OCI-LY1 (cell line): ENCODE data around the gene NR0B1.

ENCODE experiments used
- H2AFZ ChIP-seq: fragments of 200-600 bp; sonication (generic), shearing (Covaris generic); 2 replicates; pipeline ENCODE4 v1.6.0; 2014; ENCODE audit warnings: antibody characterized with exemption, mild to moderate bottlenecking, low read length
- H3F3A ChIP-seq: fragments of 200-600 bp; sonication (generic), shearing (Covaris generic); 2 replicates; pipeline ENCODE4 v1.6.0; 2014; ENCODE audit warnings: mild to moderate bottlenecking, antibody characterized with exemption, low read length, moderate library complexity; ENCODE audit not compliant: insufficient read depth
- H3K27ac ChIP-seq: fragments of 200-600 bp; sonication (generic); 2 replicates; pipeline ENCODE4 v1.5.1; 2014; ENCODE audit warnings: low read length, mixed run types, mild to moderate bottlenecking, low read depth; ENCODE audit not compliant: poor library complexity, severe bottlenecking
- H3K27me3 ChIP-seq: fragments of 200-600 bp; sonication (generic); 2 replicates; pipeline ENCODE4 v1.6.0; 2014; ENCODE audit warnings: antibody characterized with exemption, mild to moderate bottlenecking, low read length, moderate library complexity; ENCODE audit not compliant: insufficient read depth
- H3K36me3 ChIP-seq: fragments of 200-600 bp; sonication (generic); 2 replicates; pipeline ENCODE4 v1.6.1; 2014; ENCODE audit warnings: mild to moderate bottlenecking, antibody characterized with exemption, low read length, moderate library complexity, mixed read lengths; ENCODE audit not compliant: insufficient read depth
- H3K4me1 ChIP-seq: fragments of 200-600 bp; sonication (generic); 2 replicates; pipeline ENCODE4 v1.5.1; 2014; ENCODE audit warnings: mild to moderate bottlenecking, low read length, moderate library complexity; ENCODE audit not compliant: insufficient read depth, severe bottlenecking
- H3K4me2 ChIP-seq: fragments of 200-600 bp; sonication (generic), shearing (Covaris generic); 2 replicates; pipeline ENCODE4 v1.6.1; 2014; ENCODE audit warnings: low read length
- H3K4me3 ChIP-seq: fragments of 200-600 bp; sonication (generic); 2 replicates; pipeline ENCODE4 v1.5.1; 2014; ENCODE audit warnings: low read length, low read depth, mild to moderate bottlenecking, mixed read lengths; ENCODE audit not compliant: poor library complexity, severe bottlenecking
- H3K79me2 ChIP-seq: fragments of 200-600 bp; shearing (Covaris generic); 2 replicates; pipeline ENCODE4 v1.6.1; 2016; ENCODE audit warnings: mixed run types, low read length, mixed read lengths; ENCODE audit not compliant: insufficient read depth
- H3K9ac ChIP-seq: fragments of 200-600 bp; sonication (generic), shearing (Covaris generic); 2 replicates; pipeline ENCODE4 v1.6.1; 2014; ENCODE audit warnings: mild to moderate bottlenecking, low read length, mixed read lengths
- H3K9me2 ChIP-seq: fragments of 200-600 bp; sonication (generic), shearing (Covaris generic); 2 replicates; pipeline ENCODE4 v1.6.1; 2014; ENCODE audit warnings: low read depth, mild to moderate bottlenecking, low read length, mixed read lengths
- H3K9me3 ChIP-seq: fragments of 200-600 bp; shearing (Covaris generic); 2 replicates; pipeline ENCODE4 v1.6.1; 2014; ENCODE audit warnings: low read length, mixed read lengths
- H4K20me1 ChIP-seq: fragments of 200-600 bp; sonication (generic), shearing (Covaris generic); 2 replicates; pipeline ENCODE4 v1.6.0; 2016; ENCODE audit warnings: mild to moderate bottlenecking, low read length; ENCODE audit not compliant: insufficient read depth
- CTCF ChIP-seq: fragments of 200-600 bp; sonication (generic), shearing (Covaris generic); IDR thresholded peaks from 2 replicates; pipeline ENCODE4 v1.5.1; 2017; ENCODE audit warnings: mild to moderate bottlenecking, antibody characterized with exemption, low read length, moderate library complexity, mixed read lengths
- EZH2 ChIP-seq: fragments of 200-600 bp; sonication (generic), shearing (Covaris generic); IDR thresholded peaks from 2 replicates; pipeline ENCODE4 v1.8.0; 2017; ENCODE audit warnings: borderline replicate concordance, mixed run types, mild to moderate bottlenecking, antibody characterized with exemption, low read length, moderate library complexity, mixed read lengths

Gene NR0B1

GRCh38 chrX:30280428-30280827, 28.8 kb downstream of the NR0B1 start:
- Histone ChIP-seq H3K9me2 (no peaks in the 10 kb centered on the region), H3K9ac (no peak overlapping the region), H3K4me1 (no peaks in the 10 kb centered on the region), H3K36me3 (no peaks in the 10 kb centered on the region), H2AFZ (no peak overlapping the region), H4K20me1 (no peaks in the 10 kb centered on the region), H3K27ac (no peak overlapping the region), H3K4me3 (no peak overlapping the region), H3F3A (no peaks in the 10 kb centered on the region), H3K27me3 (no peaks in the 10 kb centered on the region), H3K9me3 (no peaks in the 10 kb centered on the region), H3K4me2 (no peak overlapping the region), H3K79me2 (no peaks in the 10 kb centered on the region)
- TF ChIP-seq EZH2, result no peak
- TF ChIP-seq CTCF, result no peak

GRCh38 chrX:30278365-30278764, 30.8 kb downstream of the NR0B1 start:
- Histone ChIP-seq H3K79me2 (no peaks in the 10 kb centered on the region), H3K9ac (no peak overlapping the region), H3F3A (no peaks in the 10 kb centered on the region), H3K4me3 (no peak overlapping the region), H3K4me2 (no peak overlapping the region), H3K9me3 (no peaks in the 10 kb centered on the region), H3K27me3 (no peaks in the 10 kb centered on the region), H3K9me2 (no peaks in the 10 kb centered on the region), H3K27ac (no peak overlapping the region), H4K20me1 (no peaks in the 10 kb centered on the region), H2AFZ (no peak overlapping the region), H3K36me3 (no peaks in the 10 kb centered on the region), H3K4me1 (no peaks in the 10 kb centered on the region)
- TF ChIP-seq EZH2, result no peak
- no peak for TF ChIP-seq CTCF

GRCh38 chrX:30275498-30275897, 33.7 kb downstream of the NR0B1 start:
- Histone ChIP-seq H2AFZ (no peak overlapping the region), H3K27ac (no peak overlapping the region), H4K20me1 (no peaks in the 10 kb centered on the region), H3K4me1 (no peaks in the 10 kb centered on the region), H3F3A (no peaks in the 10 kb centered on the region), H3K27me3 (no peaks in the 10 kb centered on the region), H3K9me2 (no peaks in the 10 kb centered on the region), H3K4me3 (no peak overlapping the region), H3K79me2 (no peaks in the 10 kb centered on the region), H3K36me3 (no peaks in the 10 kb centered on the region), H3K9ac (no peak overlapping the region), H3K9me3 (no peaks in the 10 kb centered on the region), H3K4me2 (no peak overlapping the region)
- TF ChIP-seq CTCF (peak; percentile 21; the same call in 1 of the 2 replicates), EZH2 (no peak)
